Activated naive CD8-positive, alpha-beta T cell treated with anti-CD3 and anti-CD28 coated beads for 36 hours (primary cell): ENCODE data around the gene SOS2. TPM values are rescaled to one million over a fixed set of nuclear protein-coding genes. Genes with fewer than 3 reads are reported as not detected.
"Not testable (repeated sequence)": the region's sequence is repeated elsewhere in the genome, so short reads cannot be mapped to it uniquely, and the experiment has no call there.

ENCODE experiments used
- DNase-seq: peaks from one replicate; pipeline ENCODE4 v3.0.0; 2021
- H3K27ac Mint-ChIP-seq: one replicate; pipeline ENCODE4 v1.8.0; 2022; ENCODE audit warnings: mild to moderate bottlenecking, moderate library complexity, mixed read lengths
- H3K27me3 Mint-ChIP-seq: one replicate; pipeline ENCODE4 v1.8.0; 2022; ENCODE audit warnings: mild to moderate bottlenecking, mixed read lengths
- H3K36me3 Mint-ChIP-seq: one replicate; pipeline ENCODE4 v1.8.0; 2021; ENCODE audit warnings: mild to moderate bottlenecking, mixed read lengths
- H3K4me1 Mint-ChIP-seq: one replicate; pipeline ENCODE4 v1.8.0; 2021; ENCODE audit warnings: mixed read lengths
- H3K4me3 Mint-ChIP-seq: one replicate; pipeline ENCODE4 v1.8.0; 2022; ENCODE audit warnings: mild to moderate bottlenecking, moderate library complexity, mixed read lengths
- H3K9me3 Mint-ChIP-seq: one replicate; pipeline ENCODE4 v1.8.0; 2022; ENCODE audit warnings: mixed read lengths
- total RNA-seq, 2 experiments: library from RNA; stranded (reverse); gene quantifications; one replicate each; pipeline ENCODE4 v1.2.3, GENCODE V29; 2021

The SOS2 gene
- total RNA-seq, 2 experiments from 2014 or later: 13.4 to 13.6 TPM

DNA sequence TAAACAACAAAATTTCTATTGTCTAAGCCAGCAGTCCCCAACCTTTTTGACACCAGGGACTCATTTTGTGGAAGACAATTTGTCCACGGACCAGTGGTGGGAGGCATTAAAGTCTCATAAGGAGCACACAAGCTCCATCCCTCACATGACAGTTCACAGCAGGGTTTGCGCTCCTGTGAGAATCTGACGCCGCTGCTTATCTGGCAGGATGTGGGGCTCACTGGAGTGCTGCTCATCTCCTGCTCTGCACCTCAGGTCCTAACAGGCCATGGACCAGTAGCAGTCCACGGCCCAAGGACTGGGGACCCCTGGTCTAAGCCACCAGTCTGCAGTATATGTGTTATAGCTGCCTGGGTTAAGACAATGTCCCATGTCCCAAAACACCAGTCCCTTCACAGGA is 142.2 kb downstream of the SOS2 start:
- Mint-ChIP-seq H3K4me3 (no peak overlapping the region), H3K27ac (peak overlapping the region; percentile 77), H3K4me1 (peaks cover 88% of the 10 kb centered on the region)

DNA sequence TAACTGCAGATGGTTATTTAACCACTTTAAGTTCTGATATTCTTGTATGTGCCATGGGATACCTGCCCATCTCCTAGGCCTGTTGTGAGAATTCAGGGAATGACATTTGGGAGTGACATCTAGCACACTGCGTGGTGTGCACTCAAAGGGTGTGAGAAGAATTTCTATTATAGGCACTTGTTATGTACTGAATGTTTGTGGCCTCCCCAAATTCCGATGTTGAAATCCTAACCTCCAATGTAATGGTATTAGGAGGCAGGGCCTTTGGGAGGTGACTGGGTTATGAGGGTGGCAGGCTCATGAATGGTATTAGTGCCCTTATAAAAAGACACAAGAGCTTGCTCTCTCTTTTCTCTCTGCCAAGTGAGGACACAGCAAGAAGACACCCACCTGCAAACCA is 142.6 kb downstream of the SOS2 start:
- no peak overlapping the region for H3K4me3 Mint-ChIP-seq
- peaks cover 87% of the 10 kb centered on the region for H3K4me1 Mint-ChIP-seq
- H3K9me3 Mint-ChIP-seq: no peaks in the 10 kb centered on the region
- peaks cover 23% of the 10 kb centered on the region for H3K36me3 Mint-ChIP-seq
- no peaks in the 10 kb centered on the region for H3K27me3 Mint-ChIP-seq
- no peak for DNase-seq
- peak overlapping the region; percentile 77 for H3K27ac Mint-ChIP-seq

More for the DNA sequence above, 142.2 kb downstream of the SOS2 start:
- no peak for DNase-seq
- H3K9me3 Mint-ChIP-seq: no peaks in the 10 kb centered on the region
- peaks cover 23% of the 10 kb centered on the region for H3K36me3 Mint-ChIP-seq
- H3K27me3 Mint-ChIP-seq: no peaks in the 10 kb centered on the region

DNA sequence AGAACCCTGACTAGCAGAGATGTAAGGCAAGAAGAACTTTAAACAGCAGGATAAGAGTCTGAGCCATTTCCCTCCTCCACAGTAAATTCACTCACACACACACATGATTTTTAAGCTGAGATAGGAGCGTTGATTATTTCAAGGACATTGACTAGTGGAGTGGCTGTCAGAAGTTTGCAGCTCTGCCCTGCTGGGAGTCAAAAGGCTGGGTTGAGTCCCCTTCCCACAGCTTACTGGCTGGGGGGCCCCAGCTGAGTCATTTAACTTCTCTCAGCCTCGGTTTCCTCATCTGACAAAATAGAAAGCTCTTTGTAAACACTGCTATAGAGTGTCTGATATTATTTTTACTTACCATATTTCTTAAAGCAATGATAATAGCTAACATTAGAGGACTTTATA is 143.3 kb downstream of the SOS2 start:
- peak overlapping the region; percentile 25 for H3K4me3 Mint-ChIP-seq
- H3K27ac Mint-ChIP-seq: peak overlapping the region; percentile 93
- H3K9me3 Mint-ChIP-seq: no peaks in the 10 kb centered on the region
- H3K27me3 Mint-ChIP-seq: no peaks in the 10 kb centered on the region
- H3K4me1 Mint-ChIP-seq: peaks cover 88% of the 10 kb centered on the region
- DNase-seq: no peak
- peaks cover 23% of the 10 kb centered on the region for H3K36me3 Mint-ChIP-seq

DNA sequence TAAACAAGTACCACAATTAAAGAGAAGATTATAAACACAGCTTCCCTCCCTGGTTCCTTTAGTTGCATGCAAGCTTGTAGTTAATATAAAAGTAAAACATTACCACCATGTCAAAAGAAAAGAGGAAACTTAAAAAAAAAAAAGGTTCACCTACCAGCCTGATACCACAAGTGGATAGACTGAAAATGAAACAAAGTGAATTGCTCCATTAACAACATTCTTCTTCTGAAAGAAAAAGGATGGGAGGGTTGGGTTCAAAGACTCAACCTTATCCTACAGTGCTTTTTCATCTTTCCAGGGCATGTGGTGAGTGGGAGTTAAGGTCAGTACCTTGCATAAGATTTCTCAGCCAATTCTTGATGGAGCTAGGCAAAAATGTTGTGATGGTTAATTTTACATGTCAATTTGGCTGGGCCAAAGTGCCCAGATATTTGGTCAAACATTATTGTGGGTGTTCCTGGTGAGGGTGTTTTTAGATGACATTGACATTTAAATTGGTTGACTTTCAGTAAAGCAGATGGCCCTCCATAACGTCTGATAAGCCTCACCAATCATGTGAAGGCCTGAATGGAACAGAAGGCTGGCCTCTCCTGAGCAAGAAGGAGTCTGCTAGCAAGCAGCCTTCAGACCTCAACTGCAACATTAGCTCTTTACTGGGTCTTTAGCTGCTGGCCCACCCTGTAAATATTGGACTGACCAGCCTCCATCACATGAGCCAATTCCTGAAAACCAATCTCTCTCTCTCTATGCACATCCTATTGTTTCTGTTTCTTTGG is 143.8 kb downstream of the SOS2 start:
- H3K4me1 Mint-ChIP-seq: peaks cover 91% of the 10 kb centered on the region
- no peaks in the 10 kb centered on the region for H3K27me3 Mint-ChIP-seq
- H3K36me3 Mint-ChIP-seq: peaks cover 21% of the 10 kb centered on the region
- H3K27ac Mint-ChIP-seq: peak overlapping the region; percentile 93
- no peak for DNase-seq
- H3K4me3 Mint-ChIP-seq: peak overlapping the region; percentile 25
- no peaks in the 10 kb centered on the region for H3K9me3 Mint-ChIP-seq

DNA sequence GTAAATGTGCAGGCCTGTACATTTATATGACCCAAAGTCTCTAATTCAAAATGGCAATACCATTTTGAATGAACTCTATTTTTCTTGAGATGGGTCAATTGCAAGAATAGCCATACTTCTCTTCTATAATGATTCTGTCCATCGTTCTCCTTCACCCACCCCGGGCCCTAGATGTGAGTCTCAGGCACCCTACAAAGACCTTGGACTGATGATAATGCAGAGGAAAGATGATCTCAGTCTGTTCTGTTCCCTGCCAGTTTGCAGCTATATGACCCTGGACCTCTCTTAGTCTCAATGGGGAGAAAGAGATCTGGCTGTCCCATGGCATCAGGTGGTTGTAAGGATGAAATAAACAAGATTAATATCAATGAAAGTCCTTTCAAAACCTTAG is 145.1 kb downstream of the SOS2 start:
- Mint-ChIP-seq H3K4me1 (peaks cover 91% of the 10 kb centered on the region), H3K9me3 (no peaks in the 10 kb centered on the region), H3K4me3 (peak overlapping the region; percentile 55), H3K27ac (peak overlapping the region; percentile 96), H3K27me3 (no peaks in the 10 kb centered on the region), H3K36me3 (peaks cover 22% of the 10 kb centered on the region)
- no peak for DNase-seq

DNA sequence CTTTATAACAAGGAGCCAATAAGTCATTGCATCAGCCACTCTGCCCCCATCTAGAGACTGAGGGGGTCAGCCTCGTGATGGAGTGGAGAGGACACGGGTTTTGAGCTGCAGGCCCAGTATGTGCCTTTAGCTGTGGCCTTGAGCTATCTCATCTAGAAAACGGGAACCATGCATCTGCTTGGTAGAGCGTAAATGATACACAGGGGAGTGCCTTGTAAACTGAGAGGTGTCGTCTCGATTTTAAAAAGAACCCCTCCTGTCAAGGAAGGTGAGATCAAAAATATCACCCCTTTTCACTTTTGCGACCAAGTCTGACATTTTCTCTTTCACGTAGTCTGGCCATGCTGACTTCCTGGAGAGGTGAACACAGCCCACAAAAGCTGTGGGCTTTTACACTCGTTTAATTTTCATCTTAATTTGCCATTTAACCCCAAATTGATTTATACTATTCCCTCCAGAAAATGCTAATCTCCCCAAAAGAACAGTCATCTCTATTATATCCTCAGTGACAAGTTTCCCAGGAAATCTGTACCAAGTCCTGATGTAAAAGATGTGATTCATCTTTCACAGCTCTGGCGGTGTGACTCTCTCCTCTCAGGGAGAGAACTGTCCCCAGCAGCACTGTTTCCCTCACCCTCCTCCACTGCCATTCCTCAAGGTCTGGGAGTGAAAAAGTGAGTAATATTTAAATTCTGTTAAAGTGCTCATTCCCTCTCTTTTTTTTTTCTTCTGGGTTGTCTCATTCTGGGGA is 145.6 kb downstream of the SOS2 start:
- no peaks in the 10 kb centered on the region for H3K9me3 Mint-ChIP-seq
- peaks cover 91% of the 10 kb centered on the region for H3K4me1 Mint-ChIP-seq
- DNase-seq: peak; percentile 55
- peak overlapping the region; percentile 96 for H3K27ac Mint-ChIP-seq
- H3K27me3 Mint-ChIP-seq: no peaks in the 10 kb centered on the region
- peaks cover 19% of the 10 kb centered on the region for H3K36me3 Mint-ChIP-seq
- peak overlapping the region; percentile 55 for H3K4me3 Mint-ChIP-seq

DNA sequence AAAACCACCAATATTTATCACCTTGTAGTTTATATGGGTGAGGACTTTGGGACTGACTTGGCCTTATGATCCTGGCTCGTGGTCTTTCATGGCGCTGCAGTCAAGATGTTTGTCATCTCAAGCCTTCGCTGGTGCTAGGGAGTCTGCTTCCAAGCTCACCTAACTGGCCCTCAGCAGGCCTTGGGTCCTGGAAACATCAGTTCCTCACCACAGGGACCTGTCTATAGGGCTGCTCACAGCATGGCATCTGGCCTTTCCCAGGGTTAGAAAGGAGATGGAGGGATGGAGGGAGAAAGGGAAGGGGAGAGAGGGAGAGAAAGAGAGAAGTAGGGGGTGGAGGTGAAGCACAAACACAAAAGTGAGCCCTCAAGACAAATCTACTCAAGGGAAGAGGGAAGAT is 146.7 kb downstream of the SOS2 start:
- peaks cover 82% of the 10 kb centered on the region for H3K4me1 Mint-ChIP-seq
- H3K27ac Mint-ChIP-seq: peak overlapping the region; percentile 96
- no peaks in the 10 kb centered on the region for H3K9me3 Mint-ChIP-seq
- H3K27me3 Mint-ChIP-seq: no peaks in the 10 kb centered on the region
- H3K4me3 Mint-ChIP-seq: peak overlapping the region; percentile 55
- no peak for DNase-seq
- H3K36me3 Mint-ChIP-seq: peaks cover 14% of the 10 kb centered on the region

DNA sequence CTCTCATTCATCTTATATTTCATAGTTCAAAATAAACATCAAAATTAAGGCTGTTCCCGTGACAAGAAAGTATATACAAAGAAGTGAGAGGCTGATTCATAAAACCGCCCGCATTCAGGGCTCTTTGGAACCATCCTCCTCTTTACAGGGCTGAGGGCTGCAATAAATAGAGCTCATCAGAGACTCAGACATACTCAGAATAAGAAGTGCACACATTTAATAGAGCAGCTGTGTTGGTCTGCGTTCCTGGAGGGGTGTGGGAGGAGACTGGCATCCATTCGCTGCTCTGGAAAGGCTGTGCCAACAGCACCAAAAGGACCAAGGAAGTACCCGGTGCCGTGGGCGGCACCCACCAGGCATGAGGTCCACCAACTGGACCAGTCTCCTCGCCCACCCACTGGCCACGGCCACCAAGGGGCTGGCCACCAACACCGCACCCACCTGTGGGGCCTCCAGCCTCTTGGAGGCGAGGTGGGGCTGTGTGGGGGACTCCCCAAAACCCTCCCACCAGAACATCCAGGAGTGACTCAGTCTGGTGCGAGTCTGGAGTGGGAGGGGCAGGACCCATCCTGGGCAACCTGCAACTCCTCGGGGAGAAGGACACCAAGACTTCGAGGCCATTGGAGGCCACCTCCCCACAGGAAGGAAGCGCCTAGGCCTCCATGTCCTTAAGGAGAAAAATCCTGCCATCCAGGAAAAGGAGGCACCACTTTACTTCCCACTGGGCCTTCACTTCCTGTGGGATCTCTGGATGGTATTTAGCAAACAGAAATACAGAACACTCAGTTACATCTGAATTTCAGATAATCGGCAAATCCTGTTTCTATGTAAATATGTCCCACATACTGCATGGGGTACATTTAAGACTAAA is 147.7 kb downstream of the SOS2 start:
- Mint-ChIP-seq H3K4me3 (peak overlapping the region; percentile 87), H3K27ac (peak overlapping the region; percentile 96), H3K27me3 (no peaks in the 10 kb centered on the region)

DNA sequence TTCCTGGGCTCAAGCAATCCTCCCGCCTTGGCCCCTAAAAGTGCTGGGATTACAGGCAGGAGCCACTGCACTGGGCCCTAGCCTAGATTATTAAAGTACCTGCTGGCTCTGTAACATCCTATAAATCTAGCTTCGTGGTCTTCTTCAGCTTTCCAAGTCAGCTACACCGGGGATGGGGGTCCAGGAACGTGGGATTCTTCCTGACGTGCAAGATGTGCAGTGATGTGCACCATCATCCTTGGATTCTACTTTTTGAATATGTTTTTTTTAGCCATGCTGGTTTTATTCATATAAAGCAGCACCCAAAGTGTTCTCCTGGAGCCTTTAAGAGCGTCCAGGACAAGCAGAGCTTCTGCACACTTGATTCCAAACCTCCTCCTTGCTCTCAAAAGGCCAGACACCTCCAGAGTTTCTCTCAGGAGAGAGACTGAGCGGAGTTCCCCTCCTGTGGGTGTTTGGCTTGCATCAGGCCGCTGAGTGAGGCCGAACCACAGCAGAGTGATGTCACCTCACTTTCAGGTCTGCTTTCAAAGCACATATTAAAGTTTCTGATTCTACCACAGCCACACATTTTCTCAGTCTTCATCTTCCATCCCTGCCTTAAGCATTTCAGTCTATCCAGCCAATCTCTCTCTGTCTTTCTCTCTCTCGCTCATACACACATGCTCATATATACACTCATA is 148.5 kb downstream of the SOS2 start:
- Mint-ChIP-seq H3K27me3 (no peaks in the 10 kb centered on the region), H3K9me3 (peaks cover 5% of the 10 kb centered on the region), H3K27ac (peak overlapping the region; percentile 96), H3K4me1 (peaks cover 71% of the 10 kb centered on the region), H3K4me3 (peak overlapping the region; percentile 87), H3K36me3 (peaks cover 29% of the 10 kb centered on the region)
- peak; percentile 86 for DNase-seq

More for the DNA sequence above, 147.7 kb downstream of the SOS2 start:
- Mint-ChIP-seq H3K4me1 (peaks cover 75% of the 10 kb centered on the region), H3K36me3 (peaks cover 23% of the 10 kb centered on the region), H3K9me3 (peaks cover 3% of the 10 kb centered on the region)
- peak; percentile 78 for DNase-seq

DNA sequence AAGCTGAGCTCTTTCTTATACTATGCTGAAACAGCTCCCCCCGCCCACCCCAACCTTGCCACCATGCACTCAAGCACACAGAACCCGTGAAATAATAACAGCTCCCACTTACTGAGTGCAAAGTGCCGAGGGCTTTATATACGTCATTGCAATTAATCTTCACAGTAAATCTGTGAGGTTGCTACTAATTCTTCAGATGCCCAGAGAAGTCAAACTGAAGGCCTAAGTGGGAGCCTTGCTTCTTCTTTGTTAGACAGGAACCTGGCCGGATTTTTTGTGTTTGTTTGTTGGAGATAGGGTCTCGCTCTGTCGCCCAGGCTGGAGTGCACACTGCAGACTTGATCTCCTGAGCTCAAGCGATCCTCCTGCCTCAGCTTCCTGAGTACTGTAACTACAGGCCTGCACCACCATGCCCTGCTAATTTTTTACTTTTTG is 149.1 kb downstream of the SOS2 start:
- DNase-seq: peak; percentile 55
- H3K4me3 Mint-ChIP-seq: peak overlapping the region; percentile 87
- peak overlapping the region; percentile 96 for H3K27ac Mint-ChIP-seq
- peaks cover 31% of the 10 kb centered on the region for H3K36me3 Mint-ChIP-seq
- no peaks in the 10 kb centered on the region for H3K27me3 Mint-ChIP-seq
- H3K4me1 Mint-ChIP-seq: peaks cover 68% of the 10 kb centered on the region
- H3K9me3 Mint-ChIP-seq: peaks cover 7% of the 10 kb centered on the region

DNA sequence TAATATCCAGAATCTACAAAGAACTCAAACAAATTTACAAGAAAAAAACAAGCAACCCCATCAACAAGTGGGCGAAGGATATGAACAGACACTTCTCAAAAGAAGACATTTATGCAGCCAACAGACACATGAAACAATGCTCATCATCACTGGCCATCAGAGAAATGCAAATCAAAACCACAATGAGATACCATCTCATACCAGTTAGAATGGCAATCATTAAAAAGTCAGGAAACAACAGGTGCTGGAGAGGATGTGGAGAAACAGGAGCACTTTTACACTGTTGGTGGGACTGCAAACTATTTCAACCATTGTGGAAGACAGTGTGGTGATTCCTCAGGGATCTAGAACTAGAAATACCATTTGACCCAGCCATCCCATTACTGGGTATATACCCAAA is 152.3 kb downstream of the SOS2 start:
- not testable (repeated sequence) for H3K9me3 Mint-ChIP-seq, H3K4me3 Mint-ChIP-seq, H3K27me3 Mint-ChIP-seq, DNase-seq
- peaks cover 58% of the 10 kb centered on the region for H3K4me1 Mint-ChIP-seq
- H3K36me3 Mint-ChIP-seq: peaks cover 38% of the 10 kb centered on the region
- peak overlapping the region; percentile 42 for H3K27ac Mint-ChIP-seq

DNA sequence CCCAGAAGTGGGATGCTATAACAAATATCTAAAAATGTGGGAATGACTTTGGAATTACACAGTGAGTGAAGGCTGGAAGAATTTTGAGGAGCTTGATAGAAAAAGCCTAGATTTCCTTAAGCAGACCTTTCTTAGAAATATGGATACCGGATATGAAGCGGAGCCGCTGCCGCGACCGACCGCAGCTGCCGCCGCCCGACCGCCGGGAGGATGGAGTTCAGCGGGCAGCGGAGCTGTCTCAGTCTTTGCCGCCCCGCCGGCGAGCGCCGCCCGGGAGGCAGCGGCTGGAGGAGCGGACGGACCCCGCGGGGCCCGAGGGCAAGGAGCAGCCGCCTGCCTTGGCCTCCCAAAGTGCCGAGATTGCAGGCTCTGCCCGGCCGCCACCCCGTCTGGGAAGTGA is 157.7 kb downstream of the SOS2 start:
- not testable (repeated sequence) for H3K9me3 Mint-ChIP-seq, H3K4me3 Mint-ChIP-seq, H3K27ac Mint-ChIP-seq, DNase-seq, H3K27me3 Mint-ChIP-seq
- H3K36me3 Mint-ChIP-seq: peaks cover 31% of the 10 kb centered on the region
- H3K4me1 Mint-ChIP-seq: peaks cover 39% of the 10 kb centered on the region

DNA sequence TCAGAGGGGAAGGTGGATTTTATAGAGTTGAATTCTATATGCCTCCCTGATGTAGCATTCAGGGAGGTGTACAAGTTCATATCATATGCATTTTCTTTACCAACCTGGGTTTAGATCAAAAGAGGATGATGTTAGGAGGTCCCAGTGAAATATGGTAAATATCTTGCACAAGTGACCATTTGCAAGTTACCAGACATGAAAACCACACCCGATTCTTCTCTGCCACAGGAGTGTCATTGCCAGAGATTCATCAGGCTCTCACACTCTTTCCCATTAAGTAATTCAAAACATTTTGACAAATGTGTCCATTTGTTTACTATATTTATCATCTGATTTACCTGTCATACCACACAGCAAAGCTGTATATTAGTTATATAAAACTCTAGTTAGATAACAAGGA is 159.0 kb downstream of the SOS2 start:
- H3K27me3 Mint-ChIP-seq: no peaks in the 10 kb centered on the region
- no peak for DNase-seq
- no peak overlapping the region for H3K4me3 Mint-ChIP-seq
- peaks cover 29% of the 10 kb centered on the region for H3K36me3 Mint-ChIP-seq
- peaks cover 2% of the 10 kb centered on the region for H3K9me3 Mint-ChIP-seq
- no peak overlapping the region for H3K27ac Mint-ChIP-seq
- H3K4me1 Mint-ChIP-seq: peaks cover 42% of the 10 kb centered on the region

DNA sequence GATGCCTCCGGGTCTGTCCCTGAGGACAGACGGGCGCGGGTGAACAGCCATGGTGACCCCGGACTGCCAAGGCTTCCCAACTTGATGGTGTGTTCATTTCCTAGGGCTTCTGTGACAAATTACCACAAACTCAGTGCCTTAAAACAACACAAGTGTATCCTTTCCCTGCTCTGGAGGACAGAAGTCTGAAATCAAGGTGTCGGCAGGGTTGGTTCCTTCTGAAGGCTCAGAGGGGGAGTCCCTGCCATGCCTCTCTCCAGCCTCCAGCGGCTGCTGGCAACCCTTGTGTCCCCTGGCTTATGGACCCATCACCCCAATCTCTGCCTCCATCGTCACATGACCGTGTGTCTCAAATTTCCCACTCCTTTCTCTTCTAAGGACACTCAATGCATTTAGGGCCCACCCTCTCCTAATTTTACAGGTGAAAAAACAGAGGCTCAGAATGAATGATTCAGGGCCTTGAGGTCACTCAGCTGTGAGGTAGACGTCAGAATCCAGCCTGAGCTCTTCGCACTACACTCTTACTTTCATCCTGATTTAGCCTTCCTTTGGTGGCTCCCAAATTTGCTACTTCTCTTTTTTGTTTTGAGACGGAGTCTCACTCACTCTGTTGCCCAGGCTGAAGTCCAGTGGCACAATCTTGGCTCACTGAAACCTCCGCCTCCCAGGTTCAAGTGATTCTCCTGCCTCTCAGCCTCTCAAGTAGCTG is 160.4 kb downstream of the SOS2 start:
- Mint-ChIP-seq H3K36me3 (peaks cover 27% of the 10 kb centered on the region), H3K27me3 (no peaks in the 10 kb centered on the region), H3K9me3 (no peaks in the 10 kb centered on the region), H3K27ac (no peak overlapping the region), H3K4me3 (no peak overlapping the region), H3K4me1 (peaks cover 46% of the 10 kb centered on the region)
- no peak for DNase-seq
